GM21723 (cell line): ENCODE results near the gene PAOX.
A peak's percentile ranks its signal among the peaks of the same experiment; 100 is the strongest.

Experiments
- ATAC-seq: cut with Tn5 transposase; IDR thresholded peaks from one replicate; pipeline ENCODE4 v1.9.1; 2021; ENCODE audit warnings: mild to moderate bottlenecking, moderate library complexity; ENCODE audit not compliant: unreplicated experiment

PAOX gene

GRCh38 chr10:133349577-133350011, 29.5 kb upstream of the PAOX start:
- ATAC-seq, result no peak

- no peak for ATAC-seq
Measured at GRCh38 chr10:133350283-133350949, 28.6 kb upstream of the PAOX start.

- no peak for ATAC-seq
Measured at GRCh38 chr10:133350950-133351329, 28.1 kb upstream of the PAOX start.

GRCh38 chr10:133351408-133352318, 27.4 kb upstream of the PAOX start:
- no peak for ATAC-seq

- no peak for ATAC-seq
Measured at GRCh38 chr10:133353202-133353959, 25.7 kb upstream of the PAOX start.

GRCh38 chr10:133353988-133354605, 25.0 kb upstream of the PAOX start:
- ATAC-seq, result no peak

GRCh38 chr10:133354672-133355240, 24.3 kb upstream of the PAOX start:
- ATAC-seq, result no peak

GRCh38 chr10:133355266-133355665, 23.8 kb upstream of the PAOX start:
- ATAC-seq, result no peak

- ATAC-seq, result no peak
Measured at GRCh38 chr10:133355991-133356390, 23.1 kb upstream of the PAOX start.

- ATAC-seq, result no peak
Measured at GRCh38 chr10:133356549-133357284, 22.3 kb upstream of the PAOX start.

GRCh38 chr10:133357285-133358161, 21.5 kb upstream of the PAOX start, which contains the start of gene FUOM:
TSS of gene FUOM (minus strand) at chr10:133358019. CDS start at chr10:133358007, 12 bp downstream.
- ATAC-seq, result peak; percentile 76

GRCh38 chr10:133358162-133358924, 20.7 kb upstream of the PAOX start:
- no peak for ATAC-seq

GRCh38 chr10:133358925-133359310, 20.1 kb upstream of the PAOX start:
- no peak for ATAC-seq

GRCh38 chr10:133359554-133359971, 19.5 kb upstream of the PAOX start:
- ATAC-seq, result no peak

GRCh38 chr10:133359972-133360610, 19.0 kb upstream of the PAOX start:
- no peak for ATAC-seq

GRCh38 chr10:133361227-133361626, 17.8 kb upstream of the PAOX start:
- no peak for ATAC-seq

GRCh38 chr10:133361773-133362441, 17.2 kb upstream of the PAOX start:
- no peak for ATAC-seq
